ENCODE data around the gene AZIN2. TPM values are rescaled to one million over a fixed set of nuclear protein-coding genes. Genes with fewer than 3 reads are reported as not detected.

The AZIN2 gene
- total and polyA plus RNA-seq, 2 of the 8 experiments (the other 6 are each of a cell fraction or from before 2014, with no cell fraction given), result 0.22 to 0.91 TPM

DNA sequence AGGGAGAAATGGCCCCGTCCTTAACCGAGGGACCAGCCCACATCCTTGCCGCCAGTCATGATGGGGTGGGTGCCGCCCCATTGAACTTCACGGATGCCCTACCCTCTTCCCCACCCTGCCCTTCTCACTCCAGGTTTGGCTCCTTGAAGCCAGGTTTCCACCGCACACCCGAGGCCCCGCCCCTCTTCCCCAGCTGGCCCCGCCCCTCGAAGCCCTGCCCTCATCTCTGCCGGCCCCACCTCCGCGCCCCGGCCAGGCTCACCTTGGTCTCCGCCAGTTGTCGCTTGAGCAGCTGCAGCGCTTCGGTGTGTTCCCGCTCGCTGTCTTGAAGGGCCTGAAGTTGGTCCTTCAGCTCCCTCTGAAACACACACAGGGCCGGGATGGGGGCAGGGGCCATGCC lies 84.3 kb downstream of the AZIN2 start:
- Histone ChIP-seq H3K4ac (replicated peaks; ENCODE audit: insufficient read length, low read depth, low read length) (no peak overlapping the region), H2BK120ac (replicated peaks; ENCODE audit: low read depth, low read length) (no peak overlapping the region), H3K36me3 (ENCODE audit: control insufficient read depth in 2 of 4, insufficient read depth in 4 of 4, low read length in 3 of 4) (no peaks in the 10 kb centered on the region), H3K4me1 (replicated peaks in 1 of 4; ENCODE audit: control insufficient read depth in 3 of 4, insufficient read depth in 4 of 4, low read length in 3 of 4) (peaks cover 0 to 31% (median 22%) of the 10 kb centered on the region in 4 experiments; a peak in 6 of 7 replicates), H3K9ac (replicated peaks in 1 of 4; ENCODE audit: extremely low read depth in 1 of 4, low read depth in 3 of 4, low read length in 3 of 4) (no peak overlapping the region), H2AK5ac (ENCODE audit: low read depth, low read length) (no peak overlapping the region), H4K5ac (ENCODE audit: insufficient read length, low read depth, low read length) (no peak overlapping the region), H3K79me2 (ENCODE audit: control insufficient read depth in 1 of 2, insufficient read depth in 2 of 2, low read length in 2 of 2) (no peaks in the 10 kb centered on the region), H3K18ac (ENCODE audit: extremely low read depth, low read length) (peak overlapping the region; percentile 39; the same call in 1 of the 2 replicates), H3K23ac (ENCODE audit: insufficient read length) (no peak overlapping the region), H4K8ac (ENCODE audit: extremely low read depth, insufficient read depth, low read length) (peak overlapping the region; percentile 43), H4K91ac (replicated peaks; ENCODE audit: insufficient read length, low read length) (no peak overlapping the region), H3K14ac (ENCODE audit: insufficient read length) (no peak overlapping the region), H3K56ac (replicated peaks; ENCODE audit: insufficient read length, low read depth, low read length) (no peak overlapping the region), H3K4me3 (ENCODE audit: extremely low read depth in 1 of 4, insufficient read depth in 2 of 4, low read depth in 3 of 4, low read length in 4 of 4) (no peak overlapping the region), H3K79me1 (ENCODE audit: low read depth, low read length) (no peaks in the 10 kb centered on the region; the same call in 1 of the 2 replicates), H4K20me1 (replicated peaks in 1 of 2; ENCODE audit: control insufficient read depth in 1 of 2, insufficient read depth in 2 of 2, low read length in 2 of 2) (peaks cover 0 to 4% of the 10 kb centered on the region in 2 experiments), H2AFZ (ENCODE audit: low read length) (no peak overlapping the region), H3K23me2 (ENCODE audit: low read depth, low read length) (no peaks in the 10 kb centered on the region; the same call in 1 of the 2 replicates), H3K27me3 (replicated peaks in 1 of 4; ENCODE audit: control insufficient read depth in 3 of 4, extremely low read depth in 1 of 4, insufficient read depth in 3 of 4, low read length in 3 of 4) (no peaks in the 10 kb centered on the region), H2BK15ac (ENCODE audit: low read length) (0 out of 2 replicates have a peak overlapping the region, but pooled peaks have one; percentile 49), H2BK20ac (ENCODE audit: low read length) (no peak overlapping the region), H2BK12ac (ENCODE audit: low read depth, low read length) (no peak overlapping the region; the same call in 1 of the 2 replicates), H3K9me3 (ENCODE audit: insufficient read depth in 2 of 2, low read depth in 1 of 2, low read length in 1 of 2) (no peaks in the 10 kb centered on the region), H3K27ac (ENCODE audit: low read depth, low read length) (no peak overlapping the region), H3K4me2 (ENCODE audit: insufficient read depth in 1 of 2, low read depth in 2 of 2, low read length in 2 of 2) (peak overlapping the region in 1 of 2 experiments; percentile 15; a peak in 2 of 4 replicates), H2BK5ac (ENCODE audit: low read depth, low read length) (peak overlapping the region; percentile 71; the same call in 1 of the 2 replicates)
- POLR2A ChIA-PET (ENCODE audit: partially characterized antibody), result interaction anchor here (0.8 to 2.4 kb wide), 4 partner anchors 11 to 16 kb away, joined by 5 to 10 read pairs (median 7); partner anchors contain the start of gene TRIM62
- CTCF ChIA-PET (ENCODE audit: partially characterized antibody), result interaction anchor here (0.6 to 3.9 kb wide), 9 partner anchors 13 to 44 kb away, joined by 3 to 11 read pairs (median 3); no protein-coding TSS in a partner anchor
- WGBS, 2 experiments (ENCODE audit: extremely low coverage in 1 of 2, insufficient coverage in 1 of 2, insufficient read length in 1 of 2, insufficient replicate concordance in 2 of 2, low coverage in 1 of 2, low lambda C conversion rate in 2 of 2, missing lambda C conversion rate in 1 of 2), result 30% methylated on average over 15 of the region's 21 CpGs; no CpG with 5 or more reads in 1 of the 2 experiments
- DNase-seq (ENCODE audit: low read depth in 1 of 2, low spot score in 2 of 2) (peak in 1 of 2 experiments; percentile 90), FAIRE-seq (no peak)
- TF ChIP-seq, protein P1, sequence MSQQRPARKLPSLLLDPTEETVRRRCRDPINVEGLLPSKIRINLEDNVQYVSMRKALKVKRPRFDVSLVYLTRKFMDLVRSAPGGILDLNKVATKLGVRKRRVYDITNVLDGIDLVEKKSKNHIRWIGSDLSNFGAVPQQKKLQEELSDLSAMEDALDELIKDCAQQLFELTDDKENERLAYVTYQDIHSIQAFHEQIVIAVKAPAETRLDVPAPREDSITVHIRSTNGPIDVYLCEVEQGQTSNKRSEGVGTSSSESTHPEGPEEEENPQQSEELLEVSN (IDR thresholded peaks at IDR 0.05), result peak; percentile 77
- TF ChIP-seq TAF7 (optimal IDR thresholded peaks at IDR 0.05; ENCODE audit: borderline replicate concordance, low read depth, low read length), result no peak
- no peak for TF ChIP-seq SRF (IDR thresholded peaks at IDR 0.05; ENCODE audit: low read depth, low read length)
- TF ChIP-seq RFX5 (IDR thresholded peaks at IDR 0.05; ENCODE audit: borderline replicate concordance, low read depth, low read length), result no peak
- TF ChIP-seq SP4 (IDR thresholded peaks at IDR 0.05; ENCODE audit: low read length), result no peak
- no peak for TF ChIP-seq GABPA (IDR thresholded peaks at IDR 0.05; ENCODE audit: borderline replicate concordance, insufficient read depth, low read length)
- TF ChIP-seq RBBP5 (IDR thresholded peaks at IDR 0.05; ENCODE audit: borderline replicate concordance, low read depth, low read length), result no peak
- no peak for TF ChIP-seq BACH1 (IDR thresholded peaks at IDR 0.05; ENCODE audit: low read length)
- TF ChIP-seq SP1 (IDR thresholded peaks at IDR 0.05; ENCODE audit: low read depth, low read length), result peak; percentile 46; the same call in 1 of the 2 replicates

Data from H1 (cell line).